HG02970 (cell line): ENCODE results near the gene RNASE11.
A peak's percentile ranks its signal among the peaks of the same experiment; 100 is the strongest.
"Not testable (repeated sequence)": the region's sequence is repeated elsewhere in the genome, so short reads cannot be mapped to it uniquely, and the experiment has no call there.

Experiments
- ATAC-seq: cut with Tn5 transposase; IDR thresholded peaks from one replicate; pipeline ENCODE4 v1.9.1; 2021; ENCODE audit warnings: mild to moderate bottlenecking, moderate library complexity, moderate number of reproducible peaks; ENCODE audit not compliant: unreplicated experiment, low FRiP score

RNASE11 gene

DNA sequence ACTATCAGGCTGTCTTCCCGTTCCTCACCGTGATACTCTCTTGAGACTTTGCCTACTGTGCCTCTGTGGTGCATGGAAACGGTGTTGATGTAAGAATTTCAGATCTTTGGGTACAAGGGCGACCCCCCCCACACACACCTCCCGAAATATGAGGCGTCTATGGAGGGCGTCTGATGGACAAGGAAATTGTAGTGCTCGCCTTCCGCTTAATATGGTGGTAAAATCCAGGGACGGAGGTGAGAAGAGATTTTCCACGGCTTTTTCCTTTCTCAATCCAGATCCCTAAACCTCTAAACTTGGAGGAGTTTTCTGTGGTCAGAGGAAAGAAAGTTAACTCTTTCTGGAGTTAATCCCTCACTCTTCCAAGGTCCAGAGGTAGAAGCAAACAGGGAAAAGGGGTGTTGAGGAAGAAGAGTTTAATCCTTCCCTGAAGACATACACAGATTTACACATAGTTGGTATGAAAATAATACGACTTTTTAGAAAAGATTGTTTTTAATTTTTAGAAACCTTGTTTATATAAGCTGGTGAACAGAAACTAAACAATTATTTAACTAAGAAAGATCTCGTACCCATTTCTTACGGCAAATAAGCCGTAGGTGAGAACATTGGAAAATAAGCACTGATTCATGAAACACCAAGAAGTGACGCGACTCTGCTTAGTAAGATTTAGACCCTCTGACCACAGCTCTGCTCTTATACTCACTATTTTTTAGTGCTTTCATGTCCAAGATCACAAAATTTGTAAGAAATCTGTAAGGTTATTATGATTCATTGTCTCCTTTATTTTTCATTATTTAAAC is 26.4 kb upstream of the RNASE11 start:
- ATAC-seq: no peak

DNA sequence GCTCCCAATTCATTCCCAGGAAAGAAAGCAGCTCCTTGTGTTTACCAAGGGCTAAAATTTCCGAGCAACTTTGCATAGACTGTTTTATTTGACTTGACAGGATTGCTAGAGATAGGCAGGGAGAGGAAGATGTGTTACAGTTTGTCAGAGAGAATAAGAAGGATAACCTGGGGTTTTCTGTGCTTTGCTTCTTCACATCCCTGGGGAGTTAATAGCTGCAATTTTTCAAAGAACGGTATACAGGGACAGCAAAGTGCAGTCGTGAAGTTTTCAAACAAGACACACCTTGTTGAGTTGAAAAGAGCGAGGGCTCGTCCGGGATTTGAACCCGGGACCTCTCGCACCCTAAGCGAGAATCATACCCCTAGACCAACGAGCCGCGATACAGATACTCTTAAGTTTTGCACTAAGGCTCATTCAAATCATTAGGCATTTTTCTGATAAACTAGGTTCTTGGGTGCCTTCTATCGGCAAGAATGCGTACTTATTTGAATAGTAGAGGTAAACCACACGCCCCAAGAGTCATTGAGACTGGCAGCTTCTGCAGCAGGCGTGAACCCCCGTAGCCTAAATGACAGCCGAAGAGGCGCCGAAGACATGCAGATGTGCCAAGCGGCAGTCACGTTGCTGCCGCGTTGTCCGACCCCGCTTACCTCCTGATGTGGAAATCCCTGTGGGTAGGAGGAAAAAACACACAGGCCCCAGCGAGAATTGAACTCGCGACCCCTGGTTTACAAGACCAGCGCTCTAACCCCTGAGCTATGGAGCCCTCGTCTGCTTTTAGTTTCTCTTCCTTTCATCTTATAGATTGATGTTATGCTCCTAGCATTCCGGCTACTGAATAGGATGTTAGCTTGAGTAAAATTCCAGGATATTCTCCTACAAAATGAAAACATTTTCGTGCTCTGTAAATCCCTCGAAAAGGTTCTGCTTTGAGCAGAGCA is 25.6 kb upstream of the RNASE11 start:
- peak; percentile 66 for ATAC-seq

DNA sequence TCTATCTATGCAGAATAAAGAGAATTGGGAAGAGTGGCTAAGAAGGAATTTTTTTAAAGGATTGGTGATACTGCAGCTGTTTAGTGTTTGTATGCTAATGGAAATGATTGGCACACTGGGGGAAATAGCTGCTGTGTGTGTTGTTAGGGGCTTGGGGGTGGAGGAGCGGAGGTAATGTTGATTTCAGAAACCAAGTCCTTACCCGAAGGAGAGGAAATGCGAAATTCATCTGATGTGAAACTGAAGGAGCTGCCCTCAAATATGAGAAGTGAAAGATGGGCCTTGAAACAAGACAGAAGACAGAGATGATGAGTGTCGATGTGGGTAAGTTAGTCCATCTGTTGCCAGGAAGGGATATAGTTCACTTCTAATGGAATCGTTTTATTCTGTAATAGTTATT is 24.6 kb upstream of the RNASE11 start:
- no peak for ATAC-seq

DNA sequence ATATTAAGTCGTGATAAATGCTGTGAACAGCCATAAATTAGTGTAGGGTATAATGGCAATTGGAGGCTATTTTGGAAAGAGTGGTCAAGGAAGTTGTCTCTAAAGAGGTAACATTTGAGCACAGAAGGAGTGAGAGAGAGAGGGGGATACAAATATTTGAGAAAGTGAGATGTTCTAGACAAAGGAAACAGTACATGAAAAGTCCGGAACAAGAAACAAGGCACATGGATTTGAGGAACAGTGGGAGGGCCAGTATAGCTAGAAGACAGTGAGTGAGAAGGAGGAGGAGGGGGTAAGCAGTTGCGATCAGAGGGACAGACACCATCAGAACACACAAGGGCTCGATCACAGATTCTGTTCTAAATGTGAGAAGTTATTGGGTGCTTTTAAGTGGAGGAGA is 23.5 kb upstream of the RNASE11 start:
- ATAC-seq: no peak

DNA sequence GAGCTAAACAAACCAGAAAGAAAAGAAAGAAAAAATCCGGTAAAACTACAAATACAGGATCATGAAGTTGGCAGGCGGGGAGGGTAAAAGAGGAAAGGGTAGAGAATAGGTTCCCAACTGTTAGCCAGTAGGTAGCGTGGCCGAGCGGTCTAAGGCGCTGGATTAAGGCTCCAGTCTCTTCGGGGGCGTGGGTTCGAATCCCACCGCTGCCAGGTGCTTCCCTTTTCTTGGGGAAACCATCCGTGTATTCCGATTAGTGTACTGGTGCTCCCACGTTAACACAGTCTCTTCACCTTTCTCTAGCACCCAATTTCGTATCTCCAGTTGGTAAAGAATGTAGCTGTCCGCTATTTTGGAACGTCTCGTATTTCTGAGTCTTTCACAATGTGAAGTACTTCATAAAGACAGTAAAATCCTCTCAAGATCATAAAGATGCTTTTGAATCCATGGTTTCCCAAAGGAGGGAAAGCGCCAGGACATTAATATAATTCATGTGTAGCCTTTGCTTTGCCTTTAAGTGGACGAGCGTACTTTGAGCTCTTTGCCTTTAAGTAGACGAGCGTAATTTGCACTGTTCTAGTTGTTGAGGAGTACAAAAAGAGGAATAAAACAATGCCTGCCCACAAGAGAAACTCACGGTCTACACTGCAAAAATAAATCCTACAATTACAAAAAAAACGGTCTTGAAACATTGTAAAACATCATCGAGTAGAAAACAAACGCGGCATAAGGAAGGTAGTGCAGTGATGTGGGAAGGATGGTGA is 22.4 kb upstream of the RNASE11 start:
- ATAC-seq: no peak

- ATAC-seq: peak; percentile 33
Observed at GRCh38 chr14:20609215-20610001, 21.6 kb upstream of the RNASE11 start.

GRCh38 chr14:20608383-20609110 is 20.7 kb upstream of the RNASE11 start:
- no peak for ATAC-seq

- no peak for ATAC-seq
Observed at GRCh38 chr14:20607617-20608016, 19.8 kb upstream of the RNASE11 start.

GRCh38 chr14:20606902-20607242 is 19.1 kb upstream of the RNASE11 start:
- ATAC-seq: no peak

- no peak for ATAC-seq
Observed at GRCh38 chr14:20606190-20606901, 18.5 kb upstream of the RNASE11 start.

- no peak for ATAC-seq
Observed at GRCh38 chr14:20603813-20604690, 16.3 kb upstream of the RNASE11 start.

- no peak for ATAC-seq
Observed at GRCh38 chr14:20602583-20602982, 14.8 kb upstream of the RNASE11 start.

DNA sequence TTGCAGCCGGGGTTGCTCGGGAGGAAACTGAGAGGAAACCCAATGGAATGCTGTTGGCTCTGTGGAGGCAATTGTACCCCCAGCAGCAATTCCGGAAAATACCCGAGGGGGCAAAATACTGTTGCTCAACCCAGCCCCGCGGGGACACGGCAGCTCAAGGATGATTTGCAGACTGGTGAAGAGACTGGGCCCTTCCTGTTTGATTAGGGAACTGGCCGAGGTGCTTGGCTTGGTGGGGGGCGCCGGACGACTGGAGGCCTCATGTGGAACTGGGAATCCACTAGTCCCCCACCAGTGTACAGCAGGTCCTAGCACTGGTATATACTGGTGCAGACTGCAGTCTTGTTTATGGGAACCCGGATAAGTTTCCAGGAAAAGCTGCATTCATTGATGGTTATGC is 13.7 kb upstream of the RNASE11 start:
- no peak for ATAC-seq

DNA sequence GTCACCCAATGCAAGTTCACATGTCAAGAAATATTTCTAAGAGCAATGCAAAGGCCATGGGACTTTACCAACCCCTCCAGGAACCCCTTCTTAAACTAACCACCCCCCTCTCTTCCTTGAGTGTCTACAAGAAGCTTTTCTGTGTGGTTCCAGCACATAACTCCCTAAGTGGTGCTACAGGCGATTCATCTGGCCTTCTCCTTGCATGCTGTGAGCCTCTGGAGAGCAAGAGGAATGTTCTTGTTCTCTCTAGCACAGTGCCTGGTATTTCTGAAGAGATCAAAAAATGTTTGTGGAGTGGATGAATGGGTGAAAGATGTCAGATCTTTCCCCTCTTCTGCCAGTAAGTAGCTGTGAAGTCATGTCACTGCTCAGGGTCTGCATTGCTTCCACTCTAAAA is 9.3 kb upstream of the RNASE11 start:
- no peak for ATAC-seq

DNA sequence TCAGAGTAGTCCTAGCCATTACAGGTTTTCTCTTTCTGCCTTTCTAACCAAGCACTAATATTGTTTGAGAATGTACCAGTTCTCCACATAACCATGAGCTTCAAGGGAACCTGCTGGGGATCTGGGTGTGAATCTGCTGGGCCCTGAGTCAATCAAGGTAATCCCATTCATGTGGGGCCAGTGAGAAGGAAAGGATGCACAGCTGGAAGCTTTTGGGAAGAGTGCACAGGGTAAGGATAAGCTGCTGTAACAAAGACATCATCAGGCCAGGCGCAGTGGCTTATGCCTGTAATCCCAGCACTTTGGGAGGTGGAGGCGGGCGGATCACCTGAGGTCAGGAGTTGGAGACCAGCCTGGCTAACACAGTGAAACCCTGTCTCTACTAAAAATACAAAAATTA is 7.9 kb upstream of the RNASE11 start:
- ATAC-seq: not testable (repeated sequence)

- ATAC-seq: no peak
Observed at GRCh38 chr14:20592574-20592973, 4.8 kb upstream of the RNASE11 start.

- ATAC-seq: no peak
Observed at GRCh38 chr14:20591235-20591634, 3.4 kb upstream of the RNASE11 start, which contains the start of gene RNASE12. Gene RNASE12, minus strand, starts transcription at chr14:20591376. Its CDS starts 653 bp downstream, at chr14:20590723.

DNA sequence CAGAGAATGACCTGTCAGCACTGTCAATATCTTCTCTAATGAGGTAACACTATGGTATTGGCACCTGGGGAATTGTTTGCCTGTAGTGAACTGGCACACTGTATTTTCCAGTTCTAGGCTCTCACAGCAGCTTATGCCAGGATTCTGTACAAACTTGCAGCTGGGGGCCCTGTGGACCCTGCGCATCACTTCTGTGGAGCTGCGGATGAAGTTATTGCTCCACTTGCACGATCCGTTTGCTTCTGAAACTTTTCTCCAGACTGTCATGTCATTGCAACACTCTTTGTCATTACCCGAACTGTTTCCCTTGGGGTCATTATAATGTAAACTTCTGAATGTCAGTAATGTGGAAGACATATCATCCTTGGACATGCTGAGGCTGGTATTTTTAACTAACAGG is 3.9 kb downstream of the RNASE11 start:
- no peak for ATAC-seq
